Tibial nerve (tissue), 4 donors: Measurements from ENCODE around the gene LIMK1. TPM values are rescaled to one million over a fixed set of nuclear protein-coding genes. Genes with fewer than 3 reads are reported as not detected.

Experiments
- DNase-seq, 2 donors: peaks; one replicate each; pipeline ENCODE4 v3.0.0-alpha.2; 2019; ENCODE audit warnings: low spot score in 2 of 2
- H3K27ac ChIP-seq, 4 donors: fragments of 200-600 bp; sonication (generic) in 3 of 4; one replicate each; pipeline ENCODE4 v1.5.1; 2017 to 2019; ENCODE audit warnings: mild to moderate bottlenecking in 1 of 4
- H3K27me3 ChIP-seq, 2 donors: fragments of 200-600 bp; sonication (generic) in 1 of 2; one replicate each; pipeline versions ENCODE4 v1.5.1 to v1.6.0; 2017 to 2019
- H3K36me3 ChIP-seq, 3 donors: fragments of 200-600 bp; sonication (generic); one replicate each; pipeline ENCODE4 v1.5.1; 2018 to 2019
- H3K4me1 ChIP-seq, 4 donors: fragments of 200-600 bp; sonication (generic) in 3 of 4; one replicate each; pipeline ENCODE4 v1.5.1; 2017 to 2019
- H3K4me3 ChIP-seq, 4 donors: fragments of 200-600 bp; sonication (generic) in 3 of 4; one replicate each; pipeline ENCODE4 v1.5.1; 2017 to 2019; ENCODE audit warnings: mild to moderate bottlenecking in 1 of 4, moderate library complexity in 1 of 4
- H3K9me3 ChIP-seq, 4 donors: fragments of 200-600 bp; sonication (generic) in 3 of 4; one replicate each; pipeline ENCODE4 v1.5.1; 2017 to 2019
- CTCF ChIP-seq, 5 experiments: fragments of 200-600 bp in 3 of 5; fragments of 450-650 bp in 2 of 5; sonication (generic) in 3 of 5; IDR thresholded peaks; one replicate each; pipeline ENCODE4 v1.5.1; 2016 to 2019; ENCODE audit warnings: antibody characterized with exemption in 5 of 5, mild to moderate bottlenecking in 3 of 5, moderate library complexity in 2 of 5
- EP300 ChIP-seq, 2 donors: sonication (generic); formaldehyde crosslinking; IDR thresholded peaks; one replicate each; pipeline ENCODE4 v1.6.1; 2017; ENCODE audit warnings: antibody characterized with exemption in 2 of 2, mild to moderate bottlenecking in 1 of 2
- POLR2A ChIP-seq, 2 donors: fragments of 450-650 bp; IDR thresholded peaks; one replicate each; pipeline ENCODE4 v1.6.1; 2017; ENCODE audit warnings: antibody characterized with exemption in 2 of 2, mild to moderate bottlenecking in 2 of 2, moderate library complexity in 2 of 2
- WGBS, 2 donors: methylation state at CpG; one replicate each; pipeline ENCODE4 v1.1.5; 2018; 5-methylcytosine and 5-hydroxymethylcytosine counted together
- total RNA-seq, 4 donors: library from RNA; depleted of rRNA; stranded (reverse); fragments of >200 nt; gene quantifications; one replicate each; pipeline ENCODE4 v1.1.0, GENCODE V29; 2016

Gene LIMK1
- total RNA-seq, 4 donors from 2014 or later, result 14.4 to 30.3 (median 17.0) TPM

DNA sequence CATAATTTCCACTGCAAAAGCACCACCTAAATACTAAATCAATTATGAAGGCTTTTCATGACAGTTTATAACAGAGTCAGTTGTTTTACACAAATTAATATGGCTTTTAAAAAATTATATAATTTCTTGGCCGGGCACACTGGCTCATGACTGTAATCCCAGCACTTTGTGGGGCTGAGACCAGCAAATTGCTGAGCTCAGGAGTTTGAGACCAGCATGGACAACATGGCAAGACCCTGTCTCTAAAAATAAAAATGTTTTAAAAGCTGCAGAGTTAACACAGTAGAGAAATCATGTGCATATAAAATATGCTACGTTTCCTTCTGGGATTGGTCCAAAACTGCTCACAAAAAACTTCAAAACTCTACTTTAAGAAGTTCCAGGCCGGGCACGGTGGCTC lies 46.9 kb downstream of the LIMK1 start:
- no peaks in the 10 kb centered on the region for H3K4me1 ChIP-seq
- no peak overlapping the region for H3K4me3 ChIP-seq
- no peak overlapping the region for H3K27ac ChIP-seq
- TF ChIP-seq POLR2A (IDR thresholded peaks at IDR 0.05), result no peak
- TF ChIP-seq CTCF (IDR thresholded peaks at IDR 0.05), result no peak
- TF ChIP-seq EP300 (IDR thresholded peaks at IDR 0.05), result no peak
- 42 to 51% methylated on average over 4 of the region's 4 CpGs for WGBS, 2 donors
- no peaks in the 10 kb centered on the region for H3K36me3 ChIP-seq
- no peaks in the 10 kb centered on the region for H3K9me3 ChIP-seq
- no peak for DNase-seq
- H3K27me3 ChIP-seq, result no peaks in the 10 kb centered on the region

- no peak for DNase-seq
- Histone ChIP-seq H3K27me3 (no peaks in the 10 kb centered on the region), H3K4me1 (no peaks in the 10 kb centered on the region), H3K36me3 (no peaks in the 10 kb centered on the region), H3K9me3 (no peaks in the 10 kb centered on the region), H3K4me3 (no peak overlapping the region), H3K27ac (no peak overlapping the region)
- TF ChIP-seq POLR2A (IDR thresholded peaks at IDR 0.05) (no peak), CTCF (IDR thresholded peaks at IDR 0.05) (no peak), EP300 (IDR thresholded peaks at IDR 0.05) (no peak)
- WGBS, 2 donors, result 70% methylated on average over 8 of the region's 8 CpGs
Observed at GRCh38 chr7:74134117-74134620, 50.6 kb downstream of the LIMK1 start.

DNA sequence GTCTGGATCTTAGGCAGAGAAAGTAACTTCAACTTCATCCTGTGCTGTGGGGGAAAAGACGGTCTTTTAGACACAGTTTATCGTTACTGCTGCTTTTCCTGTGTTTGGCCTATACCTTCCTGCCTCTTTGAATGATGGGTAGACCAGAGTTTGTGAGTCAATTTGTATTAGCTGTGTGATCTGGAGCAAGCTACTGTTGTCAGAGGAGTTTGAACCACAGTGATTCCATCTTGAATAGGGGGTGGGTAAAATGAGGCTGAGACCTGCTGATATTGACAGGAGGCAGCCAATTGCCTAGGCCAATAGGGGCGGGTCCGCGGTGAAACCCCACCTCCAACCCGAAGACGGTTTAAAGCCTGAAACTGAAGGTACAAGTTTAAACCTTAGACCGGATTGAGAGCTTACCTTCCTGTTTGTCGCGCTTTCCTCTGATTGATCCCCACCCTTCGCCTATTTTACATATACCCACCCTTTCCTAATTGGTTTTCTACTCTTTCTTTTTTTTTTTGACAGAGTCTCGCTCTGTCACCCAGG lies 54.8 kb downstream of the LIMK1 start:
- no peak overlapping the region for H3K4me3 ChIP-seq
- no peaks in the 10 kb centered on the region for H3K27me3 ChIP-seq
- DNase-seq, result no peak
- no peaks in the 10 kb centered on the region for H3K36me3 ChIP-seq
- H3K4me1 ChIP-seq, result no peaks in the 10 kb centered on the region
- H3K27ac ChIP-seq, result no peak overlapping the region
- H3K9me3 ChIP-seq, result no peaks in the 10 kb centered on the region
- no peak for TF ChIP-seq POLR2A (IDR thresholded peaks at IDR 0.05)
- TF ChIP-seq EP300 (IDR thresholded peaks at IDR 0.05), result no peak
- TF ChIP-seq CTCF (IDR thresholded peaks at IDR 0.05), result no peak
- WGBS, 2 donors, result 90 to 91% methylated on average over 12 of the region's 12 CpGs

- Histone ChIP-seq H3K27ac (no peak overlapping the region), H3K27me3 (no peaks in the 10 kb centered on the region), H3K36me3 (no peaks in the 10 kb centered on the region), H3K9me3 (no peaks in the 10 kb centered on the region), H3K4me1 (no peaks in the 10 kb centered on the region), H3K4me3 (no peak overlapping the region)
- no peak for DNase-seq
- 89 to 91% methylated on average over 14 to 16 of the region's 16 CpGs for WGBS, 2 donors
- TF ChIP-seq EP300 (IDR thresholded peaks at IDR 0.05) (no peak), CTCF (IDR thresholded peaks at IDR 0.05) (no peak), POLR2A (IDR thresholded peaks at IDR 0.05) (no peak)
Observed at GRCh38 chr7:74138945-74139843, 55.6 kb downstream of the LIMK1 start.

GRCh38 chr7:74141705-74142104 lies 58.1 kb downstream of the LIMK1 start:
- no peak for DNase-seq
- Histone ChIP-seq H3K4me1 (no peaks in the 10 kb centered on the region), H3K27me3 (no peaks in the 10 kb centered on the region), H3K27ac (no peak overlapping the region), H3K4me3 (no peak overlapping the region), H3K36me3 (no peaks in the 10 kb centered on the region), H3K9me3 (peaks cover 0 to 12% (median 0%) of the 10 kb centered on the region in 4 donors)
- WGBS, 2 donors, result 53 to 86% methylated on average over 1 of the region's 1 CpG
- TF ChIP-seq CTCF (IDR thresholded peaks at IDR 0.05), result no peak
- TF ChIP-seq POLR2A (IDR thresholded peaks at IDR 0.05), result no peak
- no peak for TF ChIP-seq EP300 (IDR thresholded peaks at IDR 0.05)
